NCI-H1048 (cell line): ENCODE measurements around the gene EDDM3A.
"Not testable (repeated sequence)": the region's sequence is repeated elsewhere in the genome, so short reads cannot be mapped to it uniquely, and the experiment has no call there.

Experiments used
- DNase-seq: peaks from one replicate; lab custom pipeline; 2025; lab: John Stamatoyannopoulos, UW

Gene EDDM3A

GRCh38 chr14:20745571-20746358 is at the start of gene EDDM3A:
Gene EDDM3A (plus strand): TSS chr14:20745887. CDS start chr14:20747581, 1,694 bp downstream.
- DNase-seq, result no peak

- DNase-seq, result no peak
Observed at GRCh38 chr14:20696764-20697163, 48.9 kb upstream of the EDDM3A start.

GRCh38 chr14:20697273-20698017 is 48.2 kb upstream of the EDDM3A start:
- no peak for DNase-seq

GRCh38 chr14:20698018-20698329 is 47.7 kb upstream of the EDDM3A start:
- DNase-seq, result no peak

- no peak for DNase-seq
Observed at GRCh38 chr14:20698934-20699333, 46.8 kb upstream of the EDDM3A start.

GRCh38 chr14:20699931-20700330 is 45.8 kb upstream of the EDDM3A start:
- DNase-seq, result no peak

- not testable (repeated sequence) for DNase-seq
Observed at GRCh38 chr14:20700965-20701364, 44.7 kb upstream of the EDDM3A start.

- DNase-seq, result no peak
Observed at GRCh38 chr14:20706657-20707355, 38.9 kb upstream of the EDDM3A start.

- no peak for DNase-seq
Observed at GRCh38 chr14:20707622-20708021, 38.1 kb upstream of the EDDM3A start.

GRCh38 chr14:20711261-20711660 is 34.4 kb upstream of the EDDM3A start:
- DNase-seq, result no peak

- DNase-seq, result no peak
Observed at GRCh38 chr14:20711685-20712084, 34.0 kb upstream of the EDDM3A start.

GRCh38 chr14:20712904-20713303 is 32.8 kb upstream of the EDDM3A start:
- no peak for DNase-seq

- DNase-seq, result no peak
Observed at GRCh38 chr14:20714593-20715250, 31.0 kb upstream of the EDDM3A start.

- no peak for DNase-seq
Observed at GRCh38 chr14:20719777-20720176, 25.9 kb upstream of the EDDM3A start.

- no peak for DNase-seq
Observed at GRCh38 chr14:20720741-20721140, 24.9 kb upstream of the EDDM3A start.

- DNase-seq, result no peak
Observed at GRCh38 chr14:20722016-20722415, 23.7 kb upstream of the EDDM3A start.

GRCh38 chr14:20723488-20723887 is 22.2 kb upstream of the EDDM3A start:
- no peak for DNase-seq

- not testable (repeated sequence) for DNase-seq
Observed at GRCh38 chr14:20726121-20726520, 19.6 kb upstream of the EDDM3A start.

- DNase-seq, result no peak
Observed at GRCh38 chr14:20726531-20726930, 19.2 kb upstream of the EDDM3A start.

GRCh38 chr14:20730891-20731290 is 14.8 kb upstream of the EDDM3A start:
- no peak for DNase-seq

GRCh38 chr14:20732477-20732876 is 13.2 kb upstream of the EDDM3A start:
- DNase-seq, result no peak

- DNase-seq, result no peak
Observed at GRCh38 chr14:20732979-20733635, 12.6 kb upstream of the EDDM3A start.
